HepG2 (cell line): Measurements from ENCODE around the gene RPS14. TPM values are rescaled to one million over a fixed set of nuclear protein-coding genes. Genes with fewer than 3 reads are reported as not detected.
A peak's percentile ranks its signal among the peaks of the same experiment; 100 is the strongest.

Experiments used
- ATAC-seq: fragments of 200-7000 bp; cut with Tn5 transposase; 3 replicates; pipeline ENCODE4 v1.9.1; 2020; ENCODE audit warnings: mild to moderate bottlenecking, moderate library complexity
- BruUV-seq: library from RNA; stranded (reverse); fragments of 400-500 nt; replicated peaks from 2 replicates; lab custom pipeline; 2021; lab: Mats Ljungman, UMichigan
- CTCF ChIA-PET: fragments of 300-600 bp; formaldehyde crosslinking; extraction: SDS; loops from one replicate; lab custom pipeline; 2021; ENCODE audit warnings: low total read pairs, inconsistent platforms, low intra/inter-chr PET ratio; lab: Yijun Ruan, JAX
- POLR2A ChIA-PET: fragments of 350-600 bp; sonication (Branson Sonifier 250); formaldehyde crosslinking; loops from one replicate; lab custom pipeline; 2020; ENCODE audit warnings: antibody characterized with exemption, inconsistent platforms; lab: Yijun Ruan, JAX
- DNase-seq: peaks from one replicate; pipeline ENCODE4 v3.0.0-alpha.2; 2015; ENCODE audit warnings: low spot score
- FAIRE-seq: peaks from 3 replicates; lab custom pipeline; 2011; peaks lifted over from hg19 to GRCh38; lab: Jason Lieb, UNC
- H2AFZ ChIP-seq: one replicate; pipeline ENCODE4 v1.6.1; 2011; ENCODE audit warnings: low read length, inconsistent platforms
- H3K27ac ChIP-seq: fragments of 300-600 bp; 3 replicates; pipeline ENCODE4 v1.8.0; 2011; ENCODE audit warnings: mixed run types, mild to moderate bottlenecking, mixed read lengths, low read length, inconsistent platforms; ENCODE audit not compliant: insufficient read depth; ENCODE audit errors: extremely low read length
- H3K27me3 ChIP-seq, 2 experiments: fragments of 200-600 bp in 1 of 2; 2 replicates in 1 of 2; 3 replicates in 1 of 2; pipeline versions ENCODE4 v1.6.0 to v1.8.0; 2011; ENCODE audit warnings: low read length in 2 of 2, mild to moderate bottlenecking in 2 of 2, moderate library complexity in 2 of 2, inconsistent platforms in 1 of 2; ENCODE audit not compliant: insufficient read depth in 2 of 2, control insufficient read depth in 1 of 2
- H3K36me3 ChIP-seq, 2 experiments: fragments of 200-600 bp in 1 of 2; replicated peaks in 1 of 2; 2 replicates in 1 of 2; 3 replicates in 1 of 2; pipeline versions ENCODE4 v1.5.1 to v1.8.0; 2011; ENCODE audit warnings: low read length in 2 of 2, inconsistent platforms in 1 of 2; ENCODE audit not compliant: insufficient read depth in 2 of 2, control insufficient read depth in 1 of 2
- H3K4me1 ChIP-seq: 2 replicates; pipeline ENCODE4 v1.5.1; 2012; ENCODE audit warnings: low read length, inconsistent platforms; ENCODE audit not compliant: insufficient read depth
- H3K4me2 ChIP-seq: 2 replicates; pipeline ENCODE4 v1.6.0; 2011; ENCODE audit warnings: low read depth, low read length, inconsistent platforms
- H3K4me3 ChIP-seq, 3 experiments: fragments of 200-600 bp in 1 of 3; sonication (generic), shearing (Covaris generic) in 1 of 3; replicated peaks in 1 of 3; 2 replicates each; pipeline ENCODE4 v1.5.1; 2011 to 2016; ENCODE audit warnings: low read length in 3 of 3, inconsistent platforms in 2 of 3, low read depth in 2 of 3, mild to moderate bottlenecking in 2 of 3, control low read depth in 1 of 3, mixed read lengths in 1 of 3; ENCODE audit not compliant: insufficient read depth in 1 of 3
- H3K79me2 ChIP-seq: one replicate; pipeline ENCODE4 v1.6.1; 2011; ENCODE audit warnings: low read length, inconsistent platforms; ENCODE audit not compliant: insufficient read depth
- H3K9ac ChIP-seq: 2 replicates; pipeline ENCODE4 v1.6.0; 2011; ENCODE audit warnings: mild to moderate bottlenecking, low read depth, low read length, inconsistent platforms; ENCODE audit not compliant: insufficient read depth
- H3K9me3 ChIP-seq: 2 replicates; pipeline ENCODE4 v1.5.1; 2012; ENCODE audit warnings: mild to moderate bottlenecking, low read length
- H4K20me1 ChIP-seq: 2 replicates; pipeline ENCODE4 v1.6.0; 2011; ENCODE audit warnings: inconsistent platforms, mild to moderate bottlenecking, low read length, moderate library complexity; ENCODE audit not compliant: insufficient read depth
- FOXA1 ChIP-seq, 2 experiments: fragments of 450-650 bp in 1 of 2; sonication (generic) in 1 of 2; formaldehyde crosslinking in 1 of 2; IDR thresholded peaks; 2 replicates each; pipeline versions ENCODE4 v1.4.0 to v1.6.1; 2016 to 2020; ENCODE audit warnings: missing genetic modification reagents in 1 of 2
- POLR2AphosphoS5 ChIP-seq: IDR thresholded peaks from 2 replicates; pipeline ENCODE4 v1.6.1; 2012; ENCODE audit warnings: low read depth, low read length
- TEAD3 ChIP-seq: optimal IDR thresholded peaks from 2 replicates; pipeline ENCODE3; 2016; ENCODE audit warnings: borderline replicate concordance
- TP53 ChIP-seq: sonication (generic); formaldehyde crosslinking; conservative IDR thresholded peaks from 2 replicates; pipeline ENCODE4 v1.4.0; 2020; ENCODE audit warnings: missing genetic modification reagents
- ZBTB42 ChIP-seq: sonication (generic); formaldehyde crosslinking; IDR thresholded peaks from 2 replicates; pipeline ENCODE4 v1.5.0; 2020; ENCODE audit warnings: mild to moderate bottlenecking, missing genetic modification reagents
- ZNF75D ChIP-seq: sonication (generic); formaldehyde crosslinking; IDR thresholded peaks from 2 replicates; pipeline ENCODE4 v1.8.1; 2023; ENCODE audit warnings: missing genetic modification reagents, mild to moderate bottlenecking, borderline replicate concordance
- WGBS: methylation state at CpG from one replicate; pipeline ENCODE4 v1.1.6; 2017; ENCODE audit warnings: low lambda C conversion rate; 5-methylcytosine and 5-hydroxymethylcytosine counted together
- in situ Hi-C: cut with HindIII; loops from 2 replicates; pipeline ENCODE4 v1.10.0; 2017; ENCODE audit warnings: low pct_unique_long_range_greater_than_20kb; ENCODE audit not compliant: extremely low pct_ligation_motif_present
- intact Hi-C: fragments of 100-400 bp; cut with micrococcal nuclease; formaldehyde crosslinking; loops from one replicate; pipeline ENCODE4 v1.10.0; 2022; ENCODE audit not compliant: unreplicated experiment
- polyA plus RNA-seq, 8 experiments: library from polyadenylated mRNA; depleted of rRNA in 3 of 8; stranded (reverse) in 7 of 8; unstranded in 1 of 8; fragments of >200 nt; fragmentation: Illumina TruSeq in 4 of 8; extraction: Trizol in 4 of 8; gene quantifications; 2 replicates each; pipeline versions ENCODE4 v1.2.1 to v1.2.3, GENCODE V29; 2011 to 2016; ENCODE audit warnings: low read depth in 4 of 8, missing spikeins in 1 of 8, mixed read lengths in 1 of 8; ENCODE audit not compliant: insufficient read depth in 1 of 8
- total RNA-seq, 5 experiments: library from RNA; depleted of rRNA; stranded (reverse); fragments of >200 nt; fragmentation: Illumina TruSeq; extraction: Trizol; gene quantifications; 2 replicates each; pipeline ENCODE4 v1.2.3, GENCODE V29; 2016; ENCODE audit warnings: low read depth in 1 of 5
- TF ChIP-seq, protein P1 (sequence below), 2 experiments: IDR thresholded peaks; 2 replicates each; pipeline ENCODE4 v1.6.1; 2011 to 2012; ENCODE audit warnings: low read length in 2 of 2, borderline replicate concordance in 1 of 2, low read depth in 1 of 2, mild to moderate bottlenecking in 1 of 2, moderate library complexity in 1 of 2
- TF ChIP-seq, protein P2 (sequence below): sonication (generic); formaldehyde crosslinking; IDR thresholded peaks from 2 replicates; pipeline ENCODE4 v1.4.0; 2020; ENCODE audit warnings: mild to moderate bottlenecking, missing genetic modification reagents

Gene RPS14
- total and polyA plus RNA-seq, 2 of the 13 experiments (the other 11 are each of a cell fraction or from before 2014, with no cell fraction given): 2,116 to 3,295 TPM

DNA sequence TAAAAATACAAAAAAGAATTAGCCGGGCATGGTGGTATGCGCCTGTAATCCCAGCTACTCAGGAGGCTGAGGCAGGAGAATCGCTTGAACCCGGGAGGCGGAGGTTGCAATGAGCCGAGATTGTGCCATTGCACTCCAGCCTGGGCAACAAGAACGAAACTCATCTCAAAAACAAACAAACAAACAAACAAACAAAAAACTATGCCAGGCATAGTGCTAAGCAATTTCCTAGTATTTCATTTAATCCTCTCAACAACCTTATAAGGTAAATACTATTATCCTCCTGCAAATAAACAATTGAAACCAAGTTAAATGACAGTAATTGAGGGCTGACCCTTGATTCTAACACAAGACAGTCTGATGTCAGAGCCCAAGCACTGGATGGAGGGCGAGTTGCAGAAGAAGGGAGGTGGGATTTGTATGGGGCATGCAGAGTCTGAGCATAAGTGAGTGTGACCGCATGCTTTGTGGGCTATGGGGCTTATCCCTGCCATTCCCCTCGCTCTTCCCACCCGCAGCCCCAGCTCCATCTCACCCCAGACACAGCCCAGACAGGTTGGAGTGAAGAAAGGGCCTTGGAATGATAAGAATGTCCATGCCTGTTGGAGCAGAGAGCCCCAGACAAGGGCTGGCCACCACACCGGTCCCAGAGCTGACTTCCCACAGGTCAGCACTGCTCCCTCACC lies 24.3 kb upstream of the RPS14 start:
- Histone ChIP-seq H3K4me3 (no peak overlapping the region), H3K9ac (no peak overlapping the region), H3K27ac (no peak overlapping the region), H3K4me1 (peaks cover 56% of the 10 kb centered on the region), H3K36me3 (no peaks in the 10 kb centered on the region), H3K4me2 (peak overlapping the region; percentile 15; the same call in 1 of the 2 replicates), H3K79me2 (no peaks in the 10 kb centered on the region), H4K20me1 (no peaks in the 10 kb centered on the region), H2AFZ (no peak overlapping the region), H3K9me3 (no peaks in the 10 kb centered on the region), H3K27me3 (no peaks in the 10 kb centered on the region)
- ATAC-seq: peak; percentile 85
- BruUV-seq: no TSS peak
- CTCF ChIA-PET: no interaction called here
- no peak for FAIRE-seq
- POLR2A ChIA-PET: interaction anchor here (1.0 to 2.0 kb wide), 3 partner anchors 9 to 11 kb away, joined by 4 to 6 read pairs (median 4); no protein-coding TSS in a partner anchor
- in situ Hi-C loops: loop anchor here (25.0 kb wide), 1 partner anchor 188 kb away; the partner anchor contains the start of gene MYOZ3
- 40% methylated on average over 12 of the region's 12 CpGs for WGBS
- intact Hi-C loops: no loop called here
- peak; percentile 45 for DNase-seq
- TF ChIP-seq TP53 (CRISPR knock-in tag) (no peak), TEAD3 (CRISPR knock-in tag) (peak; percentile 78), ZNF75D (no peak)

DNA sequence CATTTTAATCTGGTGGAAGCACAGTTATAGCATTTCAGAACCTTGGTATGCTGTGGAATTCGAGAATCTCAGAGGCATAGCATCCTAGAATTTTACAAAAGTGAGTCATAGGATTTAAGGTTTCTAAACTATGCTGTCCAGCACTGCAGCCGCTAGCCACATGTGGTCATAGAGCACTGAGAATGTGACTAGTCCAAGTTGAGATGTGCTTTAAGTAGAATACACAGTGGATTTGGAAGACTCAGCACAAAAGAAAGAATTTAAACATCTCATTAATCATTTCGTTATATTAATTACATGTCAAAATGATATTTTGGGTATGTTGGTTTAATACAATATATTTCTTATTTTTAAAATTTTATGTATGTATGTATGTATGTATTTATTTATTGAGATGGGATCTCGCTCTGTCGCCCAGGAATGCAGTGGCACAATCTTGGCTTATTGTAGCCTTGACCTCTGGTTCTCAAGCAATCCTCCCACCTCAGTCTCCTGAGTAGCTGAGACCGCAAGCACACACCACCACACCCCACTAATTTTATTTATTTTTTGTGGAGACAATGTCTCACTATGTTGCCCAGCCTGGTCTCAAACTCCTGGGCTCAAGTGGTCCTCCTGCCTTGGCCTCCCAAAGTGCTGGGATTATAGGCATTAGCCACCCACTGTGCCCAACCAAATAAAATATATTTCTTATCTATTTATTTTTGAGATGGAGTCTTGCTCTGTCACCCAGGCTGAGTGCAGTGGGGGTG lies 20.4 kb upstream of the RPS14 start:
- BruUV-seq: no TSS peak
- FAIRE-seq (no peak), DNase-seq (no peak), ATAC-seq (no peak)
- ChIA-PET CTCF (no interaction called here), POLR2A (interaction anchor here (0.6 kb wide), 1 partner anchor 11 kb away, joined by 3 read pairs; no protein-coding TSS in a partner anchor)
- H3K27me3 ChIP-seq: no peaks in the 10 kb centered on the region; a peak in 2 of 5 replicates
- no peak overlapping the region for H3K9ac ChIP-seq
- no peak overlapping the region for H2AFZ ChIP-seq
- 5% methylated on average over 6 of the region's 6 CpGs for WGBS
- in situ Hi-C loops: loop anchor here (25.0 kb wide), 1 partner anchor 192 kb away; the partner anchor contains the start of gene MYOZ3
- no peak overlapping the region for H3K27ac ChIP-seq
- intact Hi-C loops: loop anchor here (10.0 kb wide), 1 partner anchor 165 kb away; no protein-coding TSS in a partner anchor
- H3K4me1 ChIP-seq: peaks cover 40% of the 10 kb centered on the region
- no peaks in the 10 kb centered on the region for H3K9me3 ChIP-seq
- H3K4me2 ChIP-seq: no peak overlapping the region
- no peaks in the 10 kb centered on the region for H3K36me3 ChIP-seq
- no peaks in the 10 kb centered on the region for H4K20me1 ChIP-seq
- no peak overlapping the region for H3K4me3 ChIP-seq
- H3K79me2 ChIP-seq: no peaks in the 10 kb centered on the region
- TF ChIP-seq, protein P1, sequence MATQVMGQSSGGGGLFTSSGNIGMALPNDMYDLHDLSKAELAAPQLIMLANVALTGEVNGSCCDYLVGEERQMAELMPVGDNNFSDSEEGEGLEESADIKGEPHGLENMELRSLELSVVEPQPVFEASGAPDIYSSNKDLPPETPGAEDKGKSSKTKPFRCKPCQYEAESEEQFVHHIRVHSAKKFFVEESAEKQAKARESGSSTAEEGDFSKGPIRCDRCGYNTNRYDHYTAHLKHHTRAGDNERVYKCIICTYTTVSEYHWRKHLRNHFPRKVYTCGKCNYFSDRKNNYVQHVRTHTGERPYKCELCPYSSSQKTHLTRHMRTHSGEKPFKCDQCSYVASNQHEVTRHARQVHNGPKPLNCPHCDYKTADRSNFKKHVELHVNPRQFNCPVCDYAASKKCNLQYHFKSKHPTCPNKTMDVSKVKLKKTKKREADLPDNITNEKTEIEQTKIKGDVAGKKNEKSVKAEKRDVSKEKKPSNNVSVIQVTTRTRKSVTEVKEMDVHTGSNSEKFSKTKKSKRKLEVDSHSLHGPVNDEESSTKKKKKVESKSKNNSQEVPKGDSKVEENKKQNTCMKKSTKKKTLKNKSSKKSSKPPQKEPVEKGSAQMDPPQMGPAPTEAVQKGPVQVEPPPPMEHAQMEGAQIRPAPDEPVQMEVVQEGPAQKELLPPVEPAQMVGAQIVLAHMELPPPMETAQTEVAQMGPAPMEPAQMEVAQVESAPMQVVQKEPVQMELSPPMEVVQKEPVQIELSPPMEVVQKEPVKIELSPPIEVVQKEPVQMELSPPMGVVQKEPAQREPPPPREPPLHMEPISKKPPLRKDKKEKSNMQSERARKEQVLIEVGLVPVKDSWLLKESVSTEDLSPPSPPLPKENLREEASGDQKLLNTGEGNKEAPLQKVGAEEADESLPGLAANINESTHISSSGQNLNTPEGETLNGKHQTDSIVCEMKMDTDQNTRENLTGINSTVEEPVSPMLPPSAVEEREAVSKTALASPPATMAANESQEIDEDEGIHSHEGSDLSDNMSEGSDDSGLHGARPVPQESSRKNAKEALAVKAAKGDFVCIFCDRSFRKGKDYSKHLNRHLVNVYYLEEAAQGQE (IDR thresholded peaks at IDR 0.05; ENCODE audit: borderline replicate concordance in 1 of 2, low read depth in 1 of 2, low read length in 2 of 2): 0 out of 4 replicates have a peak, but pooled peaks of 1 of the 2 experiments have one; percentile 38
- TF ChIP-seq ZBTB42 (no peak), FOXA1 (IDR thresholded peaks at IDR 0.05) (no peak), FOXA1 (CRISPR knock-in tag; IDR thresholded peaks at IDR 0.05) (no peak), POLR2AphosphoS5 (no peak)
- TF ChIP-seq, protein P2, sequence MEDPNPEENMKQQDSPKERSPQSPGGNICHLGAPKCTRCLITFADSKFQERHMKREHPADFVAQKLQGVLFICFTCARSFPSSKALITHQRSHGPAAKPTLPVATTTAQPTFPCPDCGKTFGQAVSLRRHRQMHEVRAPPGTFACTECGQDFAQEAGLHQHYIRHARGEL (CRISPR knock-in tag): no peak
